ENCODE measurements around the gene TAS2R31. TPM values are rescaled to one million over a fixed set of nuclear protein-coding genes. Genes with fewer than 3 reads are reported as not detected.
"Not testable (repeated sequence)": the region's sequence is repeated elsewhere in the genome, so short reads cannot be mapped to it uniquely, and the experiment has no call there.

Gene TAS2R31
- 1 to 10 TPM; 1.0 to 1.3 TPM for total RNA-seq
- polyA plus RNA-seq = not detected

GRCh38 chr12:11031307-11031706 lies at the start of gene TAS2R31:
TSS of gene TAS2R31 (minus strand) at chr12:11031407. CDS start at chr12:11031335, 72 bp downstream.
- Mint-ChIP-seq H3K36me3 (peaks cover 23 to 43% (median 24%) of the 10 kb centered on the region in 3 donors), H3K27me3 (no peaks in the 10 kb centered on the region), H3K9me3 (no peaks in the 10 kb centered on the region), H3K27ac (peak within 1 kb of the TSS in 2 of 8 donors; percentile 8 to 77), H3K4me3 (no peak within 1 kb of the TSS), H3K4me1 (peaks cover 0 to 5% (median 2%) of the 10 kb centered on the region in 3 donors)
- H3K9me3 ChIP-seq (ENCODE audit: low read length) = no peaks in the 10 kb centered on the region
- H3K4me3 ChIP-seq (ENCODE audit: low read length) = no peak within 1 kb of the TSS
- H3K27me3 ChIP-seq (ENCODE audit: insufficient read depth, low read length, poor library complexity, severe bottlenecking) = no peaks in the 10 kb centered on the region
- no peak for DNase-seq
- ChIA-PET CTCF (no interaction called here), POLR2A (no interaction called here)
- H3K4me1 ChIP-seq (ENCODE audit: insufficient read depth, low read length) = no peaks in the 10 kb centered on the region
- no peaks in the 10 kb centered on the region for H3K36me3 ChIP-seq (ENCODE audit: insufficient read depth, low read length)
- no peak within 1 kb of the TSS for H3K27ac ChIP-seq (ENCODE audit: low read depth, low read length)

- H3K4me1 Mint-ChIP-seq = peaks cover 4 to 9% (median 4%) of the 10 kb centered on the region in 3 donors
- peaks cover 2 to 19% (median 9%) of the 10 kb centered on the region in 5 donors for H3K9me3 Mint-ChIP-seq
- CTCF ChIA-PET = no interaction called here
Measured at GRCh38 chr12:11078246-11078645, 47.0 kb upstream of the TAS2R31 start.

GRCh38 chr12:11075642-11076041 lies 44.4 kb upstream of the TAS2R31 start:
- no peaks in the 10 kb centered on the region for H3K36me3 ChIP-seq (ENCODE audit: insufficient read depth, low read length)
- peaks cover 0 to 6% (median 4%) of the 10 kb centered on the region in 5 donors for H3K9me3 Mint-ChIP-seq
- ChIA-PET CTCF (no interaction called here), POLR2A (no interaction called here)
- H3K4me1 ChIP-seq (ENCODE audit: insufficient read depth, low read length) = no peaks in the 10 kb centered on the region
- no peak overlapping the region for H3K4me3 ChIP-seq (ENCODE audit: low read length)
- H3K36me3 Mint-ChIP-seq = peaks cover 5 to 33% (median 5%) of the 10 kb centered on the region in 3 donors
- H3K27ac Mint-ChIP-seq = no peak overlapping the region
- no peak overlapping the region for H3K4me3 Mint-ChIP-seq
- H3K9me3 ChIP-seq (ENCODE audit: low read length) = no peaks in the 10 kb centered on the region
- no peak overlapping the region for H3K27ac ChIP-seq (ENCODE audit: low read depth, low read length)
- peaks cover 4 to 9% (median 6%) of the 10 kb centered on the region in 3 donors for H3K4me1 Mint-ChIP-seq
- H3K27me3 ChIP-seq (ENCODE audit: insufficient read depth, low read length, poor library complexity, severe bottlenecking) = no peaks in the 10 kb centered on the region
- DNase-seq = no peak
- H3K27me3 Mint-ChIP-seq = peaks cover 0 to 1% of the 10 kb centered on the region in 2 donors

More at GRCh38 chr12:11078246-11078645, 47.0 kb upstream of the TAS2R31 start:
- Histone ChIP-seq H3K27ac (ENCODE audit: low read depth, low read length) (no peak overlapping the region), H3K9me3 (ENCODE audit: low read length) (no peaks in the 10 kb centered on the region), H3K36me3 (ENCODE audit: insufficient read depth, low read length) (no peaks in the 10 kb centered on the region), H3K27me3 (ENCODE audit: insufficient read depth, low read length, poor library complexity, severe bottlenecking) (no peaks in the 10 kb centered on the region), H3K4me1 (ENCODE audit: insufficient read depth, low read length) (no peaks in the 10 kb centered on the region), H3K4me3 (ENCODE audit: low read length) (no peak overlapping the region)
- H3K4me3 Mint-ChIP-seq = no peak overlapping the region
- no peak for DNase-seq
- H3K27ac Mint-ChIP-seq = no peak overlapping the region
- no peaks in the 10 kb centered on the region for H3K27me3 Mint-ChIP-seq
- POLR2A ChIA-PET = no interaction called here
- H3K36me3 Mint-ChIP-seq = peaks cover 4 to 34% (median 4%) of the 10 kb centered on the region in 3 donors

- peaks cover 5 to 45% (median 9%) of the 10 kb centered on the region in 3 donors for H3K36me3 Mint-ChIP-seq
- ChIA-PET CTCF (no interaction called here), POLR2A (no interaction called here)
- no peak overlapping the region for H3K27ac ChIP-seq (ENCODE audit: low read depth, low read length)
- H3K9me3 Mint-ChIP-seq = peaks cover 0 to 4% (median 0%) of the 10 kb centered on the region in 5 donors
- H3K27me3 Mint-ChIP-seq = peaks cover 0 to 1% of the 10 kb centered on the region in 2 donors
- no peaks in the 10 kb centered on the region for H3K36me3 ChIP-seq (ENCODE audit: insufficient read depth, low read length)
- H3K9me3 ChIP-seq (ENCODE audit: low read length) = no peaks in the 10 kb centered on the region
- no peaks in the 10 kb centered on the region for H3K4me1 ChIP-seq (ENCODE audit: insufficient read depth, low read length)
- no peak overlapping the region for H3K4me3 Mint-ChIP-seq
- no peak overlapping the region for H3K4me3 ChIP-seq (ENCODE audit: low read length)
- DNase-seq = peak in 1 of 5 donors; percentile 30
- no peak overlapping the region for H3K27ac Mint-ChIP-seq
- H3K27me3 ChIP-seq (ENCODE audit: insufficient read depth, low read length, poor library complexity, severe bottlenecking) = no peaks in the 10 kb centered on the region
- H3K4me1 Mint-ChIP-seq = peaks cover 0 to 6% (median 4%) of the 10 kb centered on the region in 3 donors
Measured at GRCh38 chr12:11071414-11071813, 40.2 kb upstream of the TAS2R31 start.

GRCh38 chr12:11070999-11071398 lies 39.8 kb upstream of the TAS2R31 start:
- Mint-ChIP-seq H3K27me3 (peaks cover 0 to 1% of the 10 kb centered on the region in 2 donors), H3K36me3 (peaks cover 5 to 48% (median 9%) of the 10 kb centered on the region in 3 donors), H3K4me1 (peaks cover 0 to 6% (median 4%) of the 10 kb centered on the region in 3 donors), H3K9me3 (peaks cover 0 to 4% (median 0%) of the 10 kb centered on the region in 5 donors), H3K4me3 (no peak overlapping the region), H3K27ac (no peak overlapping the region)
- no peak for DNase-seq
- Histone ChIP-seq H3K9me3 (ENCODE audit: low read length) (no peaks in the 10 kb centered on the region), H3K27me3 (ENCODE audit: insufficient read depth, low read length, poor library complexity, severe bottlenecking) (no peaks in the 10 kb centered on the region), H3K4me3 (ENCODE audit: low read length) (no peak overlapping the region), H3K4me1 (ENCODE audit: insufficient read depth, low read length) (no peaks in the 10 kb centered on the region), H3K36me3 (ENCODE audit: insufficient read depth, low read length) (no peaks in the 10 kb centered on the region), H3K27ac (ENCODE audit: low read depth, low read length) (no peak overlapping the region)
- CTCF ChIA-PET = no interaction called here
- POLR2A ChIA-PET = no interaction called here

GRCh38 chr12:11069854-11070365 lies 38.7 kb upstream of the TAS2R31 start:
- no peak for DNase-seq
- Mint-ChIP-seq H3K27ac (no peak overlapping the region), H3K9me3 (peaks cover 0 to 4% (median 0%) of the 10 kb centered on the region in 5 donors), H3K4me3 (no peak overlapping the region), H3K4me1 (peaks cover 0 to 11% (median 9%) of the 10 kb centered on the region in 3 donors), H3K36me3 (peaks cover 5 to 56% (median 12%) of the 10 kb centered on the region in 3 donors), H3K27me3 (peaks cover 0 to 1% of the 10 kb centered on the region in 2 donors)
- no peaks in the 10 kb centered on the region for H3K27me3 ChIP-seq (ENCODE audit: insufficient read depth, low read length, poor library complexity, severe bottlenecking)
- no peak overlapping the region for H3K27ac ChIP-seq (ENCODE audit: low read depth, low read length)
- H3K36me3 ChIP-seq (ENCODE audit: insufficient read depth, low read length) = no peaks in the 10 kb centered on the region
- H3K9me3 ChIP-seq (ENCODE audit: low read length) = no peaks in the 10 kb centered on the region
- ChIA-PET POLR2A (no interaction called here), CTCF (no interaction called here)
- no peak overlapping the region for H3K4me3 ChIP-seq (ENCODE audit: low read length)
- no peaks in the 10 kb centered on the region for H3K4me1 ChIP-seq (ENCODE audit: insufficient read depth, low read length)

GRCh38 chr12:11067514-11067913 lies 36.3 kb upstream of the TAS2R31 start:
- Histone ChIP-seq H3K36me3 (ENCODE audit: insufficient read depth, low read length) (no peaks in the 10 kb centered on the region), H3K4me3 (ENCODE audit: low read length) (no peak overlapping the region), H3K27ac (ENCODE audit: low read depth, low read length) (no peak overlapping the region), H3K4me1 (ENCODE audit: insufficient read depth, low read length) (no peaks in the 10 kb centered on the region), H3K27me3 (ENCODE audit: insufficient read depth, low read length, poor library complexity, severe bottlenecking) (no peaks in the 10 kb centered on the region), H3K9me3 (ENCODE audit: low read length) (no peaks in the 10 kb centered on the region)
- H3K27me3 Mint-ChIP-seq = peaks cover 0 to 4% of the 10 kb centered on the region in 2 donors
- CTCF ChIA-PET = no interaction called here
- H3K36me3 Mint-ChIP-seq = peaks cover 4 to 44% (median 15%) of the 10 kb centered on the region in 3 donors
- no peak overlapping the region for H3K27ac Mint-ChIP-seq
- H3K4me1 Mint-ChIP-seq = peaks cover 13 to 15% (median 14%) of the 10 kb centered on the region in 3 donors
- no peak overlapping the region for H3K4me3 Mint-ChIP-seq
- no peak for DNase-seq
- POLR2A ChIA-PET = no interaction called here
- H3K9me3 Mint-ChIP-seq = peaks cover 0 to 4% (median 0%) of the 10 kb centered on the region in 5 donors

- DNase-seq; H3K27ac ChIP-seq (ENCODE audit: low read depth, low read length); CTCF ChIA-PET; H3K4me3 ChIP-seq (ENCODE audit: low read length); H3K36me3 ChIP-seq (ENCODE audit: insufficient read depth, low read length); H3K9me3 ChIP-seq (ENCODE audit: low read length); H3K4me3 Mint-ChIP-seq; H3K27me3 ChIP-seq (ENCODE audit: insufficient read depth, low read length, poor library complexity, severe bottlenecking); POLR2A ChIA-PET; H3K27me3 Mint-ChIP-seq; H3K9me3 Mint-ChIP-seq; H3K4me1 ChIP-seq (ENCODE audit: insufficient read depth, low read length): not testable (repeated sequence)
- Mint-ChIP-seq H3K27ac (peak within 1 kb of the TSS in 1 of 8 donors; percentile 15), H3K4me1 (peaks cover 21 to 30% (median 28%) of the 10 kb centered on the region in 3 donors), H3K36me3 (peaks cover 2 to 11% (median 10%) of the 10 kb centered on the region in 3 donors)
Measured at GRCh38 chr12:11062194-11062593, 31.0 kb upstream of the TAS2R31 start, which contains the start of gene TAS2R46. TSS of gene TAS2R46 (minus strand) at chr12:11062294. CDS start at chr12:11062294, 0 bp downstream.
